Cardiac fibroblast (primary cell): Measurements from ENCODE around the gene PPARD.
A peak's percentile ranks its signal among the peaks of the same experiment; 100 is the strongest.

ENCODE experiments used
- DNase-seq, 2 donors: peaks; one replicate each; pipeline versions ENCODE4 v3.0.0 to v3.0.0-alpha.2; 2010; ENCODE audit warnings: low read depth in 2 of 2
- H3K4me3 ChIP-seq, 2 donors: replicated peaks in 1 of 2; 1 replicate in 1 of 2; 2 replicates in 1 of 2; pipeline ENCODE4 v1.5.1; 2011; ENCODE audit warnings: low read depth in 2 of 2, low read length in 2 of 2, mild to moderate bottlenecking in 2 of 2, moderate library complexity in 1 of 2
- CTCF ChIP-seq: IDR thresholded peaks from one replicate; pipeline ENCODE4 v1.5.1; 2011; ENCODE audit warnings: low read depth, mild to moderate bottlenecking, low read length, inconsistent platforms

The PPARD gene

GRCh38 chr6:35358086-35358485 lies 15.7 kb downstream of the PPARD start:
- no peak for TF ChIP-seq CTCF
- H3K4me3 ChIP-seq = no peak overlapping the region
- DNase-seq = no peak

GRCh38 chr6:35359346-35359743 lies 17.0 kb downstream of the PPARD start:
- H3K4me3 ChIP-seq = no peak overlapping the region
- TF ChIP-seq CTCF = no peak
- no peak for DNase-seq

GRCh38 chr6:35359744-35360348 lies 17.5 kb downstream of the PPARD start:
- TF ChIP-seq CTCF = no peak
- H3K4me3 ChIP-seq = no peak overlapping the region
- DNase-seq = peak; percentile 87 to 96

- peak; percentile 40 to 51 for DNase-seq
- TF ChIP-seq CTCF = no peak
- H3K4me3 ChIP-seq = no peak overlapping the region
Measured at GRCh38 chr6:35360349-35361138, 18.2 kb downstream of the PPARD start.

- no peak for DNase-seq
- no peak for TF ChIP-seq CTCF
- no peak overlapping the region for H3K4me3 ChIP-seq
Measured at GRCh38 chr6:35362200-35362599, 19.8 kb downstream of the PPARD start.

- no peak overlapping the region for H3K4me3 ChIP-seq
- DNase-seq = peak; percentile 67 to 68
- TF ChIP-seq CTCF = no peak
Measured at GRCh38 chr6:35363293-35363750, 21.0 kb downstream of the PPARD start.
